IMR-90 (cell line): ENCODE data around the gene ELL2. TPM values are rescaled to one million over a fixed set of nuclear protein-coding genes. Genes with fewer than 3 reads are reported as not detected.
A peak's percentile ranks its signal among the peaks of the same experiment; 100 is the strongest.

Experiments
- ATAC-seq: fragments of 200-7000 bp; cut with Tn5 transposase; 2 replicates; pipeline ENCODE4 v1.9.1; 2020; ENCODE audit warnings: low read depth, mild to moderate bottlenecking, moderate library complexity
- BruUV-seq: library from RNA; stranded (reverse); fragments of 400-500 nt; replicated peaks from 2 replicates; lab custom pipeline; 2021; lab: Mats Ljungman, UMichigan
- CTCF ChIA-PET: fragments of 300-600 bp; formaldehyde crosslinking; extraction: SDS; loops from one replicate; lab custom pipeline; 2021; ENCODE audit warnings: antibody characterized with exemption; lab: Yijun Ruan, JAX
- POLR2A ChIA-PET: fragments of 300-600 bp; sonication (Branson Sonifier 250); formaldehyde crosslinking; loops from one replicate; lab custom pipeline; 2022; ENCODE audit warnings: antibody characterized with exemption; ENCODE audit not compliant: unreplicated experiment; lab: Charles Lee
- DNase-seq: peaks from one replicate; pipeline ENCODE4 v3.0.0; 2013
- H2AFZ ChIP-seq: replicated peaks from 2 replicates; pipeline ENCODE3; 2013; ENCODE audit warnings: low read length, mild to moderate bottlenecking; ENCODE audit not compliant: poor library complexity
- H2AK5ac ChIP-seq: 2 replicates; pipeline ENCODE4 v1.6.1; 2013; ENCODE audit warnings: low read depth, low read length, inconsistent platforms
- H2AK9ac ChIP-seq: replicated peaks from 2 replicates; pipeline ENCODE3; 2013; ENCODE audit warnings: mild to moderate bottlenecking, low read depth, low read length, moderate library complexity; ENCODE audit not compliant: poor library complexity
- H2BK120ac ChIP-seq: 2 replicates; pipeline ENCODE4 v1.6.1; 2013; ENCODE audit warnings: low read depth, low read length, inconsistent platforms
- H2BK15ac ChIP-seq: 3 replicates; pipeline ENCODE4 v1.6.1; 2013; ENCODE audit warnings: low read depth, low read length, inconsistent platforms
- H2BK20ac ChIP-seq: 2 replicates; pipeline ENCODE4 v1.6.1; 2013; ENCODE audit warnings: low read depth, mild to moderate bottlenecking, inconsistent platforms, low read length, moderate library complexity
- H2BK5ac ChIP-seq: 2 replicates; pipeline ENCODE4 v1.6.1; 2013; ENCODE audit warnings: mild to moderate bottlenecking, low read depth, low read length, inconsistent platforms; ENCODE audit not compliant: poor library complexity, severe bottlenecking
- H3K14ac ChIP-seq: replicated peaks from 2 replicates; pipeline ENCODE4 v1.6.1; 2013; ENCODE audit warnings: low read depth, low read length, inconsistent platforms
- H3K18ac ChIP-seq: 2 replicates; pipeline ENCODE4 v1.6.1; 2013; ENCODE audit warnings: low read depth, low read length, control low read depth
- H3K23ac ChIP-seq: 2 replicates; pipeline ENCODE4 v1.6.1; 2013; ENCODE audit warnings: low read depth, low read length, inconsistent platforms
- H3K27ac ChIP-seq: 2 replicates; pipeline ENCODE4 v1.5.1; 2013; ENCODE audit warnings: mild to moderate bottlenecking, control low read depth, low read length; ENCODE audit not compliant: insufficient read depth
- H3K27me3 ChIP-seq: 2 replicates; pipeline ENCODE4 v1.6.1; 2013; ENCODE audit warnings: low read length; ENCODE audit not compliant: control insufficient read depth, insufficient read depth
- H3K36me3 ChIP-seq: 2 replicates; pipeline ENCODE4 v1.6.1; 2013; ENCODE audit warnings: low read length, mixed read lengths; ENCODE audit not compliant: control insufficient read depth, insufficient read depth
- H3K4ac ChIP-seq: 2 replicates; pipeline ENCODE4 v1.6.1; 2013; ENCODE audit warnings: low read depth, low read length, inconsistent platforms
- H3K4me1 ChIP-seq: 2 replicates; pipeline ENCODE4 v1.6.1; 2013; ENCODE audit warnings: low read length, mixed read lengths; ENCODE audit not compliant: control insufficient read depth, insufficient read depth
- H3K4me2 ChIP-seq: 2 replicates; pipeline ENCODE4 v1.6.1; 2013; ENCODE audit warnings: low read depth, mild to moderate bottlenecking, control low read depth, low read length, moderate library complexity
- H3K4me3 ChIP-seq: 2 replicates; pipeline ENCODE4 v1.5.1; 2013; ENCODE audit warnings: low read depth, mild to moderate bottlenecking, control low read depth, low read length, moderate library complexity; ENCODE audit not compliant: insufficient read depth
- H3K56ac ChIP-seq: 2 replicates; pipeline ENCODE4 v1.6.1; 2013; ENCODE audit warnings: low read length, inconsistent platforms; ENCODE audit not compliant: insufficient read depth; ENCODE audit errors: extremely low read depth
- H3K79me1 ChIP-seq, 2 experiments: 2 replicates each; pipeline ENCODE4 v1.6.1; 2013; ENCODE audit warnings: low read length in 2 of 2, inconsistent platforms in 1 of 2, low read depth in 1 of 2
- H3K9ac ChIP-seq: 2 replicates; pipeline ENCODE4 v1.6.1; 2013; ENCODE audit warnings: low read depth, low read length, control low read depth
- H3K9me1 ChIP-seq: 2 replicates; pipeline ENCODE4 v1.6.1; 2013; ENCODE audit warnings: low read length, inconsistent platforms; ENCODE audit not compliant: insufficient read depth
- H3K9me3 ChIP-seq: 2 replicates; pipeline ENCODE4 v1.6.1; 2013; ENCODE audit warnings: low read length; ENCODE audit not compliant: control insufficient read depth, insufficient read depth
- H4K20me1 ChIP-seq: 2 replicates; pipeline ENCODE4 v1.6.1; 2013; ENCODE audit warnings: low read length, inconsistent platforms; ENCODE audit not compliant: insufficient read depth
- H4K5ac ChIP-seq: 2 replicates; pipeline ENCODE4 v1.6.1; 2013; ENCODE audit warnings: mild to moderate bottlenecking, low read depth, low read length, control low read depth
- H4K8ac ChIP-seq, 2 experiments: 2 replicates each; pipeline ENCODE4 v1.6.1; 2013; ENCODE audit warnings: low read depth in 2 of 2, low read length in 2 of 2, control low read depth in 1 of 2, inconsistent platforms in 1 of 2
- H4K91ac ChIP-seq: 2 replicates; pipeline ENCODE4 v1.6.1; 2013; ENCODE audit warnings: low read depth, low read length, inconsistent platforms; ENCODE audit not compliant: insufficient read depth
- CEBPB ChIP-seq: IDR thresholded peaks from 2 replicates; pipeline ENCODE4 v1.6.1; 2012; ENCODE audit warnings: low read depth, low read length, improper control_type of control experiment
- FOS ChIP-seq: fragments of 150-350 bp; IDR thresholded peaks from 2 replicates; pipeline ENCODE4 v1.6.1; 2016; ENCODE audit warnings: low read depth, low read length
- RCOR1 ChIP-seq: IDR thresholded peaks from 2 replicates; pipeline ENCODE4 v1.6.1; 2012; ENCODE audit warnings: mild to moderate bottlenecking, low read length, improper control_type of control experiment; ENCODE audit not compliant: insufficient replicate concordance
- RFX5 ChIP-seq: IDR thresholded peaks from 2 replicates; pipeline ENCODE4 v1.8.0; 2012; ENCODE audit warnings: low read depth, mild to moderate bottlenecking, low read length, moderate library complexity
- WGBS, 2 experiments: methylation state at CpG; one replicate each; pipeline versions ENCODE4 v1.1.5 to v1.1.7; 2013; ENCODE audit warnings: missing lambda C conversion rate in 2 of 2; ENCODE audit not compliant: insufficient read length in 1 of 2; ENCODE audit errors: extremely low coverage in 2 of 2; 5-methylcytosine and 5-hydroxymethylcytosine counted together
- dilution Hi-C: fragments of 300-500 bp; cut with HindIII; formaldehyde crosslinking; loops from one replicate; pipeline ENCODE4 v1.14.3; 2018; ENCODE audit warnings: low sequenced_read_pairs; ENCODE audit not compliant: unreplicated experiment
- in situ Hi-C: fragments of 300-500 bp; cut with MboI; formaldehyde crosslinking; loops from 3 replicates; pipeline ENCODE4 v1.14.3; 2019; ENCODE audit warnings: low sequenced_read_pairs, inconsistent platforms, mixed read lengths
- intact Hi-C: fragments of 100-400 bp; cut with micrococcal nuclease; formaldehyde crosslinking; loops from 2 replicates; pipeline ENCODE4 v1.10.0; 2022
- polyA plus RNA-seq, 3 experiments: library from polyadenylated mRNA; depleted of rRNA; stranded (reverse); fragments of >200 nt; gene quantifications; 2 replicates each; pipeline ENCODE4 v1.2.3, GENCODE V29; 2012; ENCODE audit warnings: low replicate concordance in 1 of 3
- total RNA-seq: library from RNA; depleted of rRNA; stranded (reverse); fragments of >200 nt; gene quantifications from 2 replicates; pipeline ENCODE4 v1.2.3, GENCODE V29; 2012
- TF ChIP-seq, protein P1 (sequence below): fragments of 150-350 bp; IDR thresholded peaks from 2 replicates; pipeline ENCODE4 v1.6.1; 2016; ENCODE audit warnings: low read depth, mild to moderate bottlenecking, low read length, moderate library complexity, borderline replicate concordance
- TF ChIP-seq, protein P2 (sequence below): fragments of 150-350 bp; IDR thresholded peaks from 2 replicates; pipeline ENCODE4 v1.6.1; 2017; ENCODE audit warnings: mild to moderate bottlenecking, antibody characterized with exemption, low read length, low read depth

The ELL2 gene
- total and polyA plus RNA-seq, 2 of the 4 experiments (the other 2 are of a cell fraction), result 61.4 to 92.5 TPM

DNA sequence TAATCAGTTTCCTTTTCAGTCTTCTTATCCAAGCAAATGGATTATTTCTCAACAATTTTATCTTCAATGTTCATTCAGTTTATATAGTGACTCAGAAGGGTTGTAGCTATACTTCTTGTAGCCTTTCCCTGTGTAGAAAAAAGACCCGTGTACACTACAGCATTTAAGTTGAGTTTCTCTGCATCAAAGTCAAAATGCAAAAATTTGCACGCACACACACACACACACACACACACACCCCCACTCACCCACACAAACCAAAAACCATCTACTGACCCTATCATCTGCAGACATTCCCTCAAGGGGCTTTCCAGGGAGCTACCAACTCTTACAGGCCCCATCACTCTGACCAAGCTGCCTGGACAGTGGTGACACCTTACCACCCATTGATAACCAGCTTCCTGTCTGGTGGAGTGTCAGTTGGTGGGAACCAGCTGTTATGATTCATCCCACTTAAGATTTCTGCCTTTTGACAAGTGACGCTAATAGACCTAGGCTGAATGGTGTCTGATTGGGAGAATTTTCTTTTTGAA is 12.2 kb upstream of the ELL2 start:
- H4K20me1 ChIP-seq, result no peaks in the 10 kb centered on the region
- peak overlapping the region; percentile 5; the same call in 1 of the 2 replicates for H4K5ac ChIP-seq
- H2BK20ac ChIP-seq, result peak overlapping the region; percentile 46; the same call in 1 of the 2 replicates
- peak; percentile 85 for ATAC-seq
- ChIA-PET CTCF (interaction anchor here (0.6 to 1.1 kb wide), 2 partner anchors 12 to 628 kb away, joined by 3 to 5 read pairs; partner anchors contain the start of gene ELL2), POLR2A (no interaction called here)
- BruUV-seq, result no TSS peak
- intact Hi-C loops (no loop called here), dilution Hi-C loops (no loop called here), in situ Hi-C loops (no loop called here)
- H3K18ac ChIP-seq, result peak overlapping the region; percentile 0; the same call in 1 of the 2 replicates
- H2AK5ac ChIP-seq, result peak overlapping the region; percentile 69
- H3K4me2 ChIP-seq, result peak overlapping the region; percentile 62
- H3K4ac ChIP-seq, result peak overlapping the region; percentile 26
- peak overlapping the region; percentile 57 for H4K91ac ChIP-seq
- peak overlapping the region; percentile 23 for H2AFZ ChIP-seq
- H2BK15ac ChIP-seq, result peak overlapping the region; percentile 43; the same call in 1 of the 3 replicates
- H3K36me3 ChIP-seq, result no peaks in the 10 kb centered on the region
- 0 out of 2 replicates have a peak overlapping the region, but pooled peaks have one; percentile 36 for H3K23ac ChIP-seq
- no peak overlapping the region for H3K4me3 ChIP-seq
- H2AK9ac ChIP-seq, result peak overlapping the region; percentile 83
- peaks cover 8 to 11% of the 10 kb centered on the region in 2 experiments; a peak in 3 of 4 replicates for H3K79me1 ChIP-seq
- H3K9me1 ChIP-seq, result peaks cover 6% of the 10 kb centered on the region; the same call in 1 of the 2 replicates
- TF ChIP-seq CEBPB (peak; percentile 71; the same call in 1 of the 2 replicates), FOS (peak; percentile 72), RCOR1 (no peak), RFX5 (peak; percentile 82; the same call in 1 of the 2 replicates)
- TF ChIP-seq, protein P1, sequence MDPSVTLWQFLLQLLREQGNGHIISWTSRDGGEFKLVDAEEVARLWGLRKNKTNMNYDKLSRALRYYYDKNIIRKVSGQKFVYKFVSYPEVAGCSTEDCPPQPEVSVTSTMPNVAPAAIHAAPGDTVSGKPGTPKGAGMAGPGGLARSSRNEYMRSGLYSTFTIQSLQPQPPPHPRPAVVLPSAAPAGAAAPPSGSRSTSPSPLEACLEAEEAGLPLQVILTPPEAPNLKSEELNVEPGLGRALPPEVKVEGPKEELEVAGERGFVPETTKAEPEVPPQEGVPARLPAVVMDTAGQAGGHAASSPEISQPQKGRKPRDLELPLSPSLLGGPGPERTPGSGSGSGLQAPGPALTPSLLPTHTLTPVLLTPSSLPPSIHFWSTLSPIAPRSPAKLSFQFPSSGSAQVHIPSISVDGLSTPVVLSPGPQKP, result no peak
- TF ChIP-seq, protein P2, sequence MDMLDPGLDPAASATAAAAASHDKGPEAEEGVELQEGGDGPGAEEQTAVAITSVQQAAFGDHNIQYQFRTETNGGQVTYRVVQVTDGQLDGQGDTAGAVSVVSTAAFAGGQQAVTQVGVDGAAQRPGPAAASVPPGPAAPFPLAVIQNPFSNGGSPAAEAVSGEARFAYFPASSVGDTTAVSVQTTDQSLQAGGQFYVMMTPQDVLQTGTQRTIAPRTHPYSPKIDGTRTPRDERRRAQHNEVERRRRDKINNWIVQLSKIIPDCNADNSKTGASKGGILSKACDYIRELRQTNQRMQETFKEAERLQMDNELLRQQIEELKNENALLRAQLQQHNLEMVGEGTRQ, result no peak
- WGBS, 2 experiments, result no CpG with 5 or more reads among the region's 3 CpGs
- H4K8ac ChIP-seq, result peak overlapping the region; percentile 0 to 68; a peak in 3 of 4 replicates
- H2BK120ac ChIP-seq, result peak overlapping the region; percentile 70
- peak overlapping the region; percentile 86 for H2BK5ac ChIP-seq
- H3K14ac ChIP-seq, result peak overlapping the region; percentile 10; the same call in 1 of the 2 replicates
- no peak overlapping the region for H3K9ac ChIP-seq
- no peak overlapping the region for H3K56ac ChIP-seq
- H3K27ac ChIP-seq, result peak overlapping the region; percentile 70
- peak; percentile 92 for DNase-seq
- H3K9me3 ChIP-seq, result peaks cover 2% of the 10 kb centered on the region; the same call in 1 of the 2 replicates
- no peaks in the 10 kb centered on the region for H3K27me3 ChIP-seq
- peaks cover 13% of the 10 kb centered on the region for H3K4me1 ChIP-seq
